Kidney capillary endothelial cell (primary cell): ENCODE results near the gene VSTM4.

Experiments used
- DNase-seq: peaks from one replicate; pipeline ENCODE4 v3.0.0-alpha.2; 2018; ENCODE audit warnings: low spot score

Gene VSTM4

GRCh38 chr10:49091450-49092210 lies 23.7 kb downstream of the VSTM4 start:
- DNase-seq: no peak

DNA sequence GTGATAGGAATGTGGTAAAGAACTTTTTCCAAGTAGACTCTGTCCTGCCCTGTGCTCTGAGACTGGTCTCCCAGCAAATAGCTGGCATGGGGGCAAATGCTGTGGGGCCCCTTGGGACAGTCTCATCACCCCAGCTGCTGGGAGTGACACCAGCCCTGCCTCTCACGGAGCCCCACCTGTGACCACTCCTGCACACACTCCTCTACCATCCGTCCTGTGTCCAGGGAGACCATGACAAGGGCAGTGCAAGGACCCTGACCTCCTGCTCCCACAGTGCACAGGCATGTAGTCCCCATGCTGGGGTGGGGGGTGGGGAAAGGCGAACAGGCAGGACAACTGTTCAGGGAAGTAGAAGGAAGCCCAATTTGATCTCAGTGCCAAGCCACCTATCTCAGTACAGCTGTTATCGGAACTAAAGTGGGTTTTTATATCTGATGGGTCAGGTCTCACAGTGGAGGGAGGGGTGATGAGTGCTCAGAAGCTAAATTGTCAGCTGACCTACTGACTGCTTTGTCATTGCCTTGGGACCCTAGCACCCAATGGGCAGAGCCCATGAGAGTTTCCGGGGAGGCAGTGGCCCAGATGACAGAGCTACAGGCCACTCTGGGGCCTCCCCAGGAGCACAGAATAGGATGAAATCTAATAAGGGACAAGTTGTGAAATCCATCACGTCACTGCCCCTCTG lies 24.5 kb downstream of the VSTM4 start:
- DNase-seq: no peak

GRCh38 chr10:49090189-49090575 lies 25.1 kb downstream of the VSTM4 start:
- DNase-seq: no peak

DNA sequence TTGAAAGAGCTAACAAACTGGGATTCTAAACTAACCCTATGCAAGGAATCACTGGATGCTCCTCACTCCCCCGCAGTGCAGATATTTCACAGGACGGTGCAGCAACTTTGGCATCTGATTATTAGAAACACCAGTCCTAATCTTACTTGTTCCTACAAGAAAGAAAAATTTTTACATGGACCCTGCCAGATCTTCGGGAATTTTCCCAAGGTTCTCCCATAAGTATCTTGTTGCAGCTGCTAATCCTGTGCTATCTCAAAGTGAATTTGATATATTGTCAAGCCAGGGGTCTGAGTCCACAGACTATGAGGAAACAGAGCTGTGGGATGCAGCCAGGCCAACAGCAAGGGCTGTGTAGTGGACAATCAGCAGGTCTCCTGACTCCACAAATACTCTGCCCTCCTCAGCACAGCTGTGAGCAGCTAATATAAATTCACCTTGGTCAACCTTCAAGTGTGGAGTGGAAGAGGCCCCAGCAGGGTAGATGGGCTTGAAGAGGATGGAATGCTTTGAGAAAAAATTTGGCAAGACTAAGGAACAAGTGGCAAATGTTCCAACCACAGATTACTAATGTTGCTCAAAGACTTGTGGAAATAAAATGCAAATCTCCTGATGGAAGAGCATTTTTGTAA lies 25.6 kb downstream of the VSTM4 start:
- no peak for DNase-seq

DNA sequence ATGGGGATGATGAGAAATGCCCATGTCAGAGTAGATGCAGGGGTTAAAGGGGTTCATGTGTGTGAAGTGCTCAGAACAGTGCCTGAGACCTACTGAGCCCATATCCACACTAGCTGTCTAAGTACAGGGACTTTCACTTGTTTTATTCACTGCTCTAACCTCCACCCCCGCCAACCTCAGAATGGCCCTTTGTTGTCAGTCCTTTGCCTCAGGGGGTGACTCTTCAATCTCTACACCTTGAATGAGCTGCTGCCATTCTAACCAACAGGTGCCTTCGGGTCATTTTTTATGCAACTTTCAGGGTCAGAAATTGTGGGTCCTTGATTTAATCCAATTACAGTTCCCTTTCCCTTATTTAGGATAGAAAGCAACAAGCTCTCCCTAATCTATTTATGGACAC lies 26.2 kb downstream of the VSTM4 start:
- DNase-seq: no peak

GRCh38 chr10:49086889-49087288 lies 28.4 kb downstream of the VSTM4 start:
- no peak for DNase-seq

- no peak for DNase-seq
Observed at GRCh38 chr10:49083261-49083660, 32.1 kb downstream of the VSTM4 start.

DNA sequence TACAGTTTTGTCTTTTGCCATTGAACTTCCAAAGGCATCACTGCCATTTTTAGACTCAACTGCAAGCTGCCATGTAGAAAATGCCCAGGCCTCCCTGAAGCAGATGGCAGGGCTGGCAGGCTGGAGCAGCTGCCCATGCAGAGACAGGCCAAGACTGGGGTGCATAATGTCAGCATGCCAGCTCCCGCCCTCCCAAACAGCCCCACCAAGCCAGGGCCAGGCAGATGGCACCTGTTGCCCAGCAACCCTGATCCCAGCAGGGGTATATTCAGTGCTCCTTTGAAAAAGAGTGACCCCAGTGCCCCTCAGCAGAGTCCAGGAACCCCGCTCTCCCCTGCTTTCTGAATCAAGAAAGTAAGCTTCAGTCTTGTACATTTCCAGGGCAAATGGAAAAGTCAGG lies 32.6 kb downstream of the VSTM4 start:
- no peak for DNase-seq

DNA sequence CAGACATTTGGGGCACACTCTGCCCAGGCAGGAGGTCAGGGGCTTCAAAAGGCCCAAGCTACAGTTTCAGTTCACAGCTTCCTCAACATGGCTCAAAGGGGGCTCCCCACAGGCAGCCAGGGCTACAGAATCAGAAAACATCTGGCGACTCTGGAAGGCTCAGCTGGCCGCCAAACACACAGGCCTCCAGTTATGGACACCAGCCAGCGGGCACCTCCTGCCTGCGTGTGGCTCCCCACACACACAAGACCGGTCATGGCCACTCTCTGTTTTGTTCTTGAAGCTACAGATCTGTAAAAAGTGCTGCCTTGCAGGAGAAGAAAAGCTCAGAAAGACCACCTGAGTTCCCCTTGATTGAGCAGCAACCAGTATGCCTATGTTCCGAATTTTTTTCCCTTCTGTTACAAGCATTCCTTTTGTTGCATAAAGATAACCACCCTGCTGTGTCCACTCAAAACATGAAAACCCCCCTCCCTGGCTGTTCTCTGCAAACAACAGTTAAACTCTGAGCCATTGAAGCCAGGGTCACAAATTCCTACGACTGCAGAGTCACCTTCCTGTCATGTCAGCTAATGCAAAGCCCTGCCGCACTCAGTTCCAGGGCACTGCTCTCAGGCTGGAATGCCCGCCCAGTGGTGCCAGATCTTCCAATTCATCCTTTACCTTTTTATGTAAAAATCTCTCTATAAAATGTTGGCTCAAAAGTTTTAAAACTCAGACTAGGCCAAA lies 33.6 kb downstream of the VSTM4 start:
- no peak for DNase-seq

- DNase-seq: no peak
Observed at GRCh38 chr10:49080965-49081364, 34.4 kb downstream of the VSTM4 start.

DNA sequence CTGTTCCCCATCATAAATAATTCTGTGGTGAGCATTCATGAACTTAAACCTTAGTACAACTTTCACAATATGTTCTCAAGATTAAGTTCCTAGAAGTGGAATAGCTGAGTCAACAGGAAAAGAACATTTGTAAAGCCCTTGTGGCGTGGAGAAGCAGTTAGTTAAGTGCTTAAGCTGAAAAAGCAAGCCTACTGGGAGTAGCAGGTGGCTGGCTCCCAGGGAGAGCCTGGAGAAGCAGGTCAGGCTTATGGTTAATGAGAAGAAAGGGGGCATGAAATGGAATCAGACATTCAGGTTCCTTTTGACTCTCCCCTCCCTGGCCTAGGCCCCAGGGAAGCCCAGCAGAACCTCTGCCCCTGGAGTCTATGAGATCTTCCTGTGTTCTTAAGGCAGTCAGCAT lies 35.3 kb downstream of the VSTM4 start:
- DNase-seq: no peak

DNA sequence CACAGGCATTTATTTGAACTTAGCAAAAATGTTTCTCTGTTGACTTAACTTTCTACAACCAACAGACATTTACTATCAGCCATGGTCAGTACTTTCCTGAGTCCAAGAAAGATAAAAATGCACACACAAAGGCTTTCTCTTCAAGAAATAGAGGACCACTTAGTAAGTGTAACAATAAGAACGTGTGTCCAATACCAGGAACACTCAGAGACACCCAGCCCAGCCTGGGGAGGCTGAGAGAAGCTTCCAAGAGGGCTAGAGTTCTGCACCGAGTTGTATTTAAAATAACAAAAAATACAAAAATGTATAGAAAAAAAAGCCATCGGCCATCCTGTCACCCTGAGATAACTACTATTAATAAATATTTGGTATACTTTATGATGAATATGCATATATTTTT lies 35.8 kb downstream of the VSTM4 start:
- DNase-seq: no peak

- no peak for DNase-seq
Observed at GRCh38 chr10:49079072-49079471, 36.2 kb downstream of the VSTM4 start.

- DNase-seq: no peak
Observed at GRCh38 chr10:49078433-49078832, 36.9 kb downstream of the VSTM4 start.

GRCh38 chr10:49076741-49077521 lies 38.4 kb downstream of the VSTM4 start:
- DNase-seq: no peak

GRCh38 chr10:49076319-49076718 lies 39.0 kb downstream of the VSTM4 start:
- no peak for DNase-seq

DNA sequence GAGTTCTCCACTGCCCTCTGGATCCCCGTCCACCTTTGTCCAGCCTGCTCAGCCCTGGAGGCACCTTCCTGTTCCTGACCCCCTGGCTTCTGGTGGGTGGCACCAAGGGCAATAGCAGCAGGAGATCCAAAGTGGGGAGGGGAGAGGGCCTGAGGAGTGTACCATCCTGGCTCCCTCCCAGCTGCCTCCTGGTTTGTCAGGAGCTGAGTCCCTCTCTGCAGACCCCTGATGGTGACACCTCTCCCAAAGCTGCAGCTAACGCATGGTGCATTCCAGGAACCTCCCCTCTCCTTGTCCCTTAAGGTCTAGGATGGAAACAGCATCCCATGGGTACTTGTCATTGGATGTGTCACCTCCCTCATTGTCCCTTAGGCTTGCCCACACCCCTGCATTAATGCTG lies 39.6 kb downstream of the VSTM4 start:
- no peak for DNase-seq

DNA sequence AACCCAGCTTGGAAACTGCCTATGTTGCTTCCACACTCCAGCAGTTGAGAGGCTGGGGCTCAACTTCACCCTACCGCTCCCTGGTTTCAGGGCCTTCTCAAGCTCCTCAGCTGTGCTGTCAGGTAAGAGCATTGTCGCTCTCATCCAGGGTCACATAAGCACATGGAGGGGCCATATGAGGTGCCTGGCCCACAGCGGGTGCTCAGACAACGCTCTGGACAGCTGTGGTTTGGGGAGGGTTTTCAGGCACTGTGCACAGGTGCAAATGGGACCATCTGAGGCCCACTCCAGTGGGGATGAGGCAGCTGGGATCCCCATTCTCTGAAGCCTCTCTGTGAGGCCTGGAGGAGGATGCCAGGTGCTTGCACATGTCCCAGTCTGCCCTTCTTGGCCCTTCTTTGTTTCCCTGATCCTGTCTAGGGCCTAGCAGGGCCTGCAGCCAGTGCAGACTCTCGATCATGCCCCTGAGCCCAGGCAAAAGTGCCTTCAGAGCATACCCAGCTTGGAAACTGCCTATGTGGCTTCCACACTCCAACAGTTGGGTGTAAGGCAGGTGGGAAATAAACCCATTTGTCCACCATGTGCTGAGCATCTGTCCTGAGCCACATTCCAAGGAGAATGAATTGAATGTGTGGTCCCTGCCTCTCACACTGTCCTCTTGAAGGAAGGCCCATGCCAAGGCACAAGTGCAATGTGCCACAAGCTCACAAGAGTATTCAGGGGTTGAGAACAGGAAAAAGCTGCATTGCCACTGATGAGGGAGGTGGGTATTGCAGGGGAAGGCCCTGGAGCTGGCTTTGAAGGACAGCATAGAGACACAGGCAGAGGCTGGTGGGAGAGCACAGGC lies 40.3 kb downstream of the VSTM4 start:
- DNase-seq: no peak

- no peak for DNase-seq
Observed at GRCh38 chr10:49072166-49072885, 43.0 kb downstream of the VSTM4 start.

DNA sequence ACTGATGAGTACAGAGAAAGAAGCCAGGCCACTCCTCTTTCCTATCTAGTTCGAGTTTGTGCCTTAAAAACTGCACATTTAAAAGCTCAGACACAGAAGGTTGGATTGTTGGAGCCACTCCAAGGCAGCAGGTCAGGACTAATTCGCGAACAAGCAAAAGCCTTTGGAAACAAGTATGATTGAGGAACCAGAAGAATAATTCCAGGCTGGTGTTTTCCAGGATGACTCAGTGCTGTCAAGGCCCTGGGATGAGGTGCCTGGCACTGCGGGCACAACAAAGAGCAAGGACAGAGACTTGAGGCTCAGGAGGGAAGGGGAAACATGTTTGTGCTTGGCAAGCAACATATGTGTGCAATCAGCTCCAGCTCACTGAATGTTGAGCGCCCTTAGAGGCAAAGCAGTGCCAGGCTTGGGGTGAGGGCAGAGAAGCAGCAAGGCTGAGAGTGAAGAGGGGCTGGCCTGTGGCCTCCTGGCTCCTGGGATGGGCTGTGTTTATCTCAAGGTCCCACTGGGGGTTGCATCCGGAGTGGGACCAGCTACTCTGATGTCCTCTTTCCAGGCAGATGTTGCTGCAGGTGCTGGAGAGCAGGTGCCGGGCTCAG lies 44.1 kb downstream of the VSTM4 start:
- no peak for DNase-seq
